HG02973 (cell line): ENCODE data around the gene CHST8.

ENCODE experiments used
- ATAC-seq: cut with Tn5 transposase; IDR thresholded peaks from one replicate; pipeline ENCODE4 v1.9.1; 2021; ENCODE audit warnings: moderate library complexity; ENCODE audit not compliant: unreplicated experiment

Gene CHST8

GRCh38 chr19:33730858-33731607, 109.3 kb downstream of the CHST8 start:
- ATAC-seq: no peak

- no peak for ATAC-seq
Observed at GRCh38 chr19:33731881-33732280, 110.1 kb downstream of the CHST8 start.

DNA sequence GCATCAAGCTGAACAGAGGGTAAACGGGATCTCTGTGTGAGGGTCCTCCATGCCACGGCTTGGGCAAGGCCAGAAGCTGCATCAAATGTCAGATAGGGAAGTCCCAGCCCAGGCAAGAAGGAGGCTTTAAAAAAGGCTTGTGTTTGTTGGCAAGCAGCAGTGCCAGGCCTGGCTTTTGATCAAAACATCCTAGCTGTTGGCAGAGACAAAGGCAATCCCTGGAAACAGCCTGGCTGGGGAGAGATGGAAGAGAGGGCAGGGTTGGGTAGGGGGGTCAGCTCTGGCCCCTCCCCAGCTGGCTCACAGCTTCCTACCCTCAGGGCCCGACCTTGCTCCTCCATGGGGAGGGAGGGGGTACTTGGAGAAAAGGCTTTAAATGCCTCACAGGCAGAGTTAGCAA, 113.2 kb downstream of the CHST8 start:
- ATAC-seq: no peak

- ATAC-seq: no peak
Observed at GRCh38 chr19:33736158-33736557, 114.4 kb downstream of the CHST8 start.

DNA sequence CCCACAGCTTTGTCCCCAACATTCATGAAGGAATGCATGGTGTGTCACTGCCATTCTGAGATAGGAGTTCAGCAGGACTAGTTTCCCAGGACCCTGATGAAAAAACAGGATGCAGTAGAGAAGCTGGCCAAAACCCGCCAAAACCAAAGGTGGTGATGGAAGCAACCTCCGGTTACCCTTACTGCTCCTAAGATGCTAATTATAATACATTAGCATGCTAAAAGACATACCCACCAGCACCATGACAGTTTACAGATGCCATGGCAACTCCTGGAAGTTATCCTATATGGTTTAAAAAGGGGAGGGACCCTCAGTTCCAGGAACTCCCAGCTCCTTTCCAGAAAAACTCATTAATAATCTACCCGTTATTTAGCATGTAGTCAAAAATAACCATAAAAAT, 115.0 kb downstream of the CHST8 start:
- no peak for ATAC-seq

- no peak for ATAC-seq
Observed at GRCh38 chr19:33737681-33738371, 116.1 kb downstream of the CHST8 start.

DNA sequence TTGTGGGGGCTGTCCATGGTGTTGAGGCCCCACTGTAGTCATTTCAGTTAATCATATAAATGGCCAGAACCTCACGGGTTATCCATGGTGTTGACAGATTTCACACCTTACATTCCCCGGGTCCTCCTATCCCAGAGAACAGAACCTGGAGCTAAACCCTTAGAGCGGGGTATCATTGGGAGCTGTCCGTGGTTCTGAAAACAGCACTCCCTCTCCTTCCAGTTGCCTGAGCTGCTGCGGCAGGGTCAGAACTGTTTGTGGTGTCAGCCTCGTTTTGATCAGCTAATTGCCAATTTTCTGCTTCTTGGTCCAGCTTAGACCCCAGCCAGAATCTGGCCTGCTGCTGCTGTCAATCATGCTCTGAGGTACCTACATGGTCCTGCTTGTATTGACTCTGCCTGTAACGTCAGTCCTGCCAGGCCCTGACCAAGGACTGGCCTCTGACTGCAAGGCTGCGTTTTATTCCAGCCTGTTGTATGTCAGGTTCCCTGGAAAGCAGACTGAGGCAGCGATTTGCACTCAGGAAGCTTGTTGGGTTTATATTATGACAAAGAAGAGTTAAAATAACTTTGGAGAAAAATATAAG, 119.2 kb downstream of the CHST8 start:
- no peak for ATAC-seq

GRCh38 chr19:33745297-33745696, 123.5 kb downstream of the CHST8 start:
- no peak for ATAC-seq

- ATAC-seq: no peak
Observed at GRCh38 chr19:33746159-33746558, 124.4 kb downstream of the CHST8 start.

DNA sequence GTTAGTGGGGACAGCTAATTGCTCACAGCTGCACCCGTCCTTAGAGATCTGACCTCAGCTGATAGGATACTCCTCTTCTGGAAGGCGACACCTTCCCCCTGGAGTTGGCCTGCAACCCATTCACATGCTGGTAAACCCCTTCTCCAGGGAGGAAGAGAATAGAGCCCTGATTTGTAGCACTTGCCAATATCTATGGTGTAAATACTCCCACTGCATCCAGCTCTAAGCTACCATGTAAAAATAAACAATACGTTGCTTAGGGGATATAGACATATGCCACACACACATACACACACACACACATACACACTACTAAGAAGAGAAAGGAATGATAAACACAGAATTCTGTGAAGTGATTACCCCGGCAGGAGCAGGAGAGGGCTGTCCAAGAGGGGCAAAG, 125.5 kb downstream of the CHST8 start:
- no peak for ATAC-seq

GRCh38 chr19:33748231-33748630, 126.5 kb downstream of the CHST8 start:
- no peak for ATAC-seq

GRCh38 chr19:33749016-33749415, 127.3 kb downstream of the CHST8 start:
- no peak for ATAC-seq

- no peak for ATAC-seq
Observed at GRCh38 chr19:33749619-33750175, 127.9 kb downstream of the CHST8 start.

GRCh38 chr19:33750587-33751435, 129.1 kb downstream of the CHST8 start:
- no peak for ATAC-seq

GRCh38 chr19:33751436-33751770, 129.7 kb downstream of the CHST8 start:
- ATAC-seq: no peak

DNA sequence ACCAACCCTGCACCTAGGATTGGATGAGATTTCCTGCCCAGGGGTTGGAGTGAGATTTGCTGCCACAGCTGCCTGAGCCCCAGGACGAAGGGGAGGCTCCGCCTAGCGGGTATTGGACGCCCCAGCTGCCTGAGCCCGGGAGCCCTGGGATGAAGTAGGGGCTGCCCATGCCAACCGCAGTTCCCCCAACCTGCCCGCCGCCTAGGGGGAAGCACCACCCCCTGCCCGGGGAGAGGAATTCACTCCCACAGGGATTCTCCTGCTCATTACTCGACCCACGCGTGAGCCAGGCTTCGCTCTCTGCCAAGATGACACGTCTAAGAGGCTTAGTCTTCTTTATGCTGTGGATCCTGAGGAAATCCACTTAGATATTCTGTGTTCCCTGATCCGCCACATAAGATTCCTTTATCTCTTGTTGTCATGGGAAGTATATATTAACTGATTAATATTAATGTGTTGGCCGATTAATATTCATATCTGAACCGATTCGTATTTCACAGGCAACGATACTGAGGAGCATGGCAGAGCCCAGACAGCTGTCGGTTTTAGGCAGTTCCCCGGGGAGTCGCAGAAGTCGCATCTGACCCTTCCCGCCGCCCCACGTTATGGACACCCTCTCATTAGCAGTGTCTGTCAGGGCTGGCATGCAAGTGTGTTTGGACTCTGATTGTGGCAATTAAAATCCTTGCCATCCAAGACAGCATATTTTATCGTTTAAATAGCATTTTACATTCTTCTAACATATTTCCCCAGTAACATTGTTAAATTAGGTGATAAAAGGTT, 130.5 kb downstream of the CHST8 start:
- ATAC-seq: no peak

GRCh38 chr19:33752945-33753344, 131.2 kb downstream of the CHST8 start:
- no peak for ATAC-seq

GRCh38 chr19:33754361-33754760, 132.6 kb downstream of the CHST8 start:
- ATAC-seq: no peak

- ATAC-seq: no peak
Observed at GRCh38 chr19:33755099-33756035, 133.6 kb downstream of the CHST8 start.
